Measurements from ENCODE around the gene NTN3. TPM values are rescaled to one million over a fixed set of nuclear protein-coding genes. Genes with fewer than 3 reads are reported as not detected.
"Not testable (repeated sequence)": the region's sequence is repeated elsewhere in the genome, so short reads cannot be mapped to it uniquely, and the experiment has no call there.

The NTN3 gene
- total RNA-seq, 2 donors from 2014 or later, result not detected

DNA sequence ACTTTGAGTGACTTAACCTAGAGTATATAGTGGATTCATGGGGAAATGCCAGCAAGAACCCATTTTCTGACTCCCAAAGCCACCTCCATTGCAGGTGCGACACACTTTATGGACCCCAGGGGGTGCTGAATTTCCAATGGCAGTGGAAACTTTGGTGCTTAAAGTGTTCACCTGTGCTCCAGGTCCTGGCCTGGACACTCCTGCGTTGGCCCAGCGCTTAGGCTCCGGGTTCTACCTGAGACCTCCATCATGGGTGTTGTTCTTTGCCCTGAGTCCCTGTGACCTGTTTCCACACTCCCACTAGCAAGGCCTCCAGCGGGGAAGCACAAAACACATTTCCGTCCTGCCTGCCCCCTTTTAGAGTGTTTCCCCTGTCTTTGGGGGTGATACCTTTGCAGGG lies 38.8 kb upstream of the NTN3 start:
- DNase-seq (ENCODE audit: low spot score) (no peak), ATAC-seq (no peak)
- H3K36me3 Mint-ChIP-seq, result no peaks in the 10 kb centered on the region

GRCh38 chr16:2432801-2433505 lies 38.1 kb upstream of the NTN3 start:
- no peaks in the 10 kb centered on the region for H3K9me3 Mint-ChIP-seq
- no peaks in the 10 kb centered on the region for H3K27me3 Mint-ChIP-seq
- no peaks in the 10 kb centered on the region for H3K36me3 Mint-ChIP-seq
- H3K4me1 Mint-ChIP-seq (ENCODE audit: low read depth in 2 of 2), result peaks cover 23 to 27% of the 10 kb centered on the region in 2 donors
- DNase-seq (ENCODE audit: low spot score) (no peak), ATAC-seq (no peak)
- H3K4me3 Mint-ChIP-seq, result no peak overlapping the region
- no peak overlapping the region for H3K27ac Mint-ChIP-seq

More for the DNA sequence above, 38.8 kb upstream of the NTN3 start:
- Mint-ChIP-seq H3K4me1 (ENCODE audit: low read depth in 2 of 2) (peaks cover 26 to 28% of the 10 kb centered on the region in 2 donors), H3K4me3 (no peak overlapping the region), H3K9me3 (no peaks in the 10 kb centered on the region), H3K27ac (no peak overlapping the region), H3K27me3 (no peaks in the 10 kb centered on the region)

DNA sequence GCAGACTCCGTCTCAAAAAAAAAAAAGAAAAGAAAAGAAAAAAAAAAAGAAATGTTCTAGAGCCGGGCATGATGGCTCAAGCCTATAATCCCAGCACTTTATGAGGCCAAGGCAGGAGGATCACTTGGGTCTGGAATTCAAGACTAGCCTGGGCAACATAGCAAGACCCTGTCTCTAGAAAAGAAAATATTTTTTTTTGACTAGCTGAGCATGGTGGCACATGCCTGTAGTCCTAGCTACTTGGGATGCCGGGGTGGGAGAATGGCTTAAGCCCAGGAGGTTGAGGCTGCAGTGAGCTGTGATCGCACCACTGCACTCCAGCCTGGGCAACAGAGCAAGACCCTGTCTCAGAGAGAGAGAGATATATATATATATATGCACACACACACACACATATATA lies 35.9 kb upstream of the NTN3 start:
- peaks cover 15 to 25% of the 10 kb centered on the region in 2 donors for H3K4me1 Mint-ChIP-seq (ENCODE audit: low read depth in 2 of 2)
- H3K4me3 Mint-ChIP-seq; ATAC-seq; H3K27me3 Mint-ChIP-seq; H3K9me3 Mint-ChIP-seq; DNase-seq (ENCODE audit: low spot score); H3K27ac Mint-ChIP-seq; H3K36me3 Mint-ChIP-seq: not testable (repeated sequence)

DNA sequence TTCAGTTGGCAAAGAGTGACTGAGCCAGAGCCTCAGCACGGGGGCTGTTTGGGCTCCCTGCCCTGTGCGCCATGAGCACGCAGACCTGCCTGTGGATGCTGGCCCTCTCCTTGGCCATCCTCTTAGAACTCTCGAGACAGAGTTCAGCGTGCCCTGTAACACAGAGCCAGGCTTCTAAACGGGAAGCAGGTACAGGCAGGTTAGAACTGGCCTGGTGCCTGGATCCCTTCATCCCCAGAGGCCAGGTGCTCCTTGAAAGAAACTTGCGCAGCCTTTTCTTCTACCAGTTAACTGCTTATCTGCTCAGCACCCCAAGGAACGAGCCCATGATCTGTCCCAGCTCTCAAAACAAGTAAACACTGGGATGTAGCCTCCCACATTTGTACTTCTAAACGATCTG lies 35.0 kb upstream of the NTN3 start:
- Mint-ChIP-seq H3K9me3 (no peaks in the 10 kb centered on the region), H3K27me3 (no peaks in the 10 kb centered on the region), H3K27ac (no peak overlapping the region), H3K4me3 (no peak overlapping the region), H3K4me1 (ENCODE audit: low read depth in 2 of 2) (peaks cover 7 to 18% of the 10 kb centered on the region in 2 donors), H3K36me3 (no peaks in the 10 kb centered on the region)
- DNase-seq (ENCODE audit: low spot score) (no peak), ATAC-seq (no peak)

GRCh38 chr16:2437032-2437790 lies 33.9 kb upstream of the NTN3 start:
- Mint-ChIP-seq H3K27ac (peak overlapping the region in 1 of 2 donors; percentile 36), H3K9me3 (no peaks in the 10 kb centered on the region), H3K4me1 (ENCODE audit: low read depth in 2 of 2) (peaks cover 7 to 18% of the 10 kb centered on the region in 2 donors), H3K4me3 (peak overlapping the region; percentile 7), H3K27me3 (no peaks in the 10 kb centered on the region), H3K36me3 (no peaks in the 10 kb centered on the region)
- ATAC-seq, result no peak
- no peak for DNase-seq (ENCODE audit: low spot score)

DNA sequence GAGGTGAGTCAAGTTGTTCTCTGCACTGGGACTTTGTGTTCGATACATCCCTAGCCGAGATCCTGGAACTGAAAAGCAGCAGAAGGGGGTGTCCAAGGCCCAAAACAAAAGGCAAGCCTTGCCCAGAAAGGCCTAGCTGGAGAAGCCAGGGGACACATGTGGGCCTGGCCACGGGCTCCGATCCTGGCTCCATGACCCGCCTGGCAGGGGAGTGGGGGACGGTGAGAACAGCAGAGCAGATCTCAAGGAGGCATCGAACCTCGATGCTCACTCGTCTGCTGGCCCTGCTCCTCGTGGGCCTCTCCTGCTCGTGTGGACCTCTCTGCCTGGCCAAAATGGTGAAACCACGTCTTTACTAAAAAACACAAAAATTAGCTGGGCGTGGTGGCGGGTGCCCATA lies 33.0 kb upstream of the NTN3 start:
- H3K27me3 Mint-ChIP-seq, result no peaks in the 10 kb centered on the region
- peaks cover 7 to 16% of the 10 kb centered on the region in 2 donors for H3K4me1 Mint-ChIP-seq (ENCODE audit: low read depth in 2 of 2)
- H3K27ac Mint-ChIP-seq, result no peak overlapping the region
- no peaks in the 10 kb centered on the region for H3K36me3 Mint-ChIP-seq
- H3K4me3 Mint-ChIP-seq, result no peak overlapping the region
- no peaks in the 10 kb centered on the region for H3K9me3 Mint-ChIP-seq
- DNase-seq (ENCODE audit: low spot score) (no peak), ATAC-seq (no peak)

GRCh38 chr16:2439598-2439997 lies 31.5 kb upstream of the NTN3 start:
- no peaks in the 10 kb centered on the region for H3K9me3 Mint-ChIP-seq
- no peaks in the 10 kb centered on the region for H3K36me3 Mint-ChIP-seq
- DNase-seq (ENCODE audit: low spot score) (no peak), ATAC-seq (no peak)
- H3K27ac Mint-ChIP-seq, result peak overlapping the region in 1 of 2 donors; percentile 76
- H3K4me1 Mint-ChIP-seq (ENCODE audit: low read depth in 2 of 2), result peaks cover 7 to 14% of the 10 kb centered on the region in 2 donors
- no peak overlapping the region for H3K4me3 Mint-ChIP-seq
- H3K27me3 Mint-ChIP-seq, result no peaks in the 10 kb centered on the region

GRCh38 chr16:2441143-2441804 lies 29.8 kb upstream of the NTN3 start:
- not testable (repeated sequence) for H3K9me3 Mint-ChIP-seq; ATAC-seq; H3K36me3 Mint-ChIP-seq; DNase-seq (ENCODE audit: low spot score); H3K4me3 Mint-ChIP-seq; H3K27ac Mint-ChIP-seq; H3K27me3 Mint-ChIP-seq
- H3K4me1 Mint-ChIP-seq (ENCODE audit: low read depth in 2 of 2), result peaks cover 7 to 14% of the 10 kb centered on the region in 2 donors

DNA sequence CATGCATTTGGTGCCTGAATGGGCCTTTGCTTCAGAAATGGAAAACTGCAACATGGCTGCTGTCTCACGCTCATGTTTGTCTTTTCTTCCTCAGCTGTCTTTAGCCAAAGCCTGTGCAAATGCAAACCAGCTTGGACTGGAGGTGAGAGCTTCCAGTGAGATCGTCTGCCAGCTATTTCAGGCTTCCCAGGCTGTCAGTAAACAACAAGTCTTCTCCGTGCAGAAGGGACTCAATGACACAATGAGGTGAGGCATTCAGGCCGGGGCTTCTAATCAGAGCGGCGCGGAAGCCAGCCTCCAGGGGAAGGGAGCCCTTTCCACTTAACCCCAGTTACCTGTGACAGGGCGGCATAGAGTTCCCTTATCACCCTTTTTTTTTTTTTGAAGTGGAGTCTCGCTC lies 27.5 kb upstream of the NTN3 start:
- H3K27ac Mint-ChIP-seq, result no peak overlapping the region
- no peaks in the 10 kb centered on the region for H3K9me3 Mint-ChIP-seq
- no peaks in the 10 kb centered on the region for H3K27me3 Mint-ChIP-seq
- ATAC-seq (no peak), DNase-seq (ENCODE audit: low spot score) (no peak)
- peaks cover 8% of the 10 kb centered on the region for H3K36me3 Mint-ChIP-seq
- no peak overlapping the region for H3K4me3 Mint-ChIP-seq
- H3K4me1 Mint-ChIP-seq (ENCODE audit: low read depth in 2 of 2), result peaks cover 4 to 6% of the 10 kb centered on the region in 2 donors

- Mint-ChIP-seq H3K4me3 (no peak overlapping the region), H3K36me3 (peaks cover 8% of the 10 kb centered on the region), H3K27ac (no peak overlapping the region), H3K9me3 (no peaks in the 10 kb centered on the region), H3K27me3 (no peaks in the 10 kb centered on the region), H3K4me1 (ENCODE audit: low read depth in 2 of 2) (no peaks in the 10 kb centered on the region)
- ATAC-seq (no peak), DNase-seq (ENCODE audit: low spot score) (no peak)
Measured at GRCh38 chr16:2447920-2448583, 23.0 kb upstream of the NTN3 start.

DNA sequence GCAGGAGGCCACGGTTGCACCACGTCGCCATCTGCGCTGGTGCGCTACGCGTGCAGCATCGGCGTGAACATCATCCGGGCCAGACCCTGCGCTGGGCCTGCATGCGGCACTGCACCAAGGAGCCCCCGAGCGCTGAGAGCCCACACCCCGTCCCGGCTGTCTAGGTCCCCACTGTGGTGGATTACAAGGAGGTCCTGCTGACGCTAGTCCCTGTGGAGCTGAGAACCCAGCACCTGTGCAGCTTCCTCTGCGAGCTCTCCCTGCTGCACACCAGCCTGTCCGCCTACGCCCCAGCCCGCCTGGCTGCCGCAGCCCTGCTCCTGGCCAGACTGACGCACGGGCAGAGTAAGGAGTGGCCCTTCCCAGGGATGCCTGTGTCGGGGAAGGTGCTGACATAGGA lies 22.0 kb upstream of the NTN3 start:
- Mint-ChIP-seq H3K4me1 (ENCODE audit: low read depth in 2 of 2) (no peaks in the 10 kb centered on the region), H3K9me3 (no peaks in the 10 kb centered on the region), H3K27me3 (no peaks in the 10 kb centered on the region), H3K4me3 (no peak overlapping the region), H3K36me3 (peaks cover 8% of the 10 kb centered on the region), H3K27ac (no peak overlapping the region)
- DNase-seq (ENCODE audit: low spot score) (no peak), ATAC-seq (no peak)

- ATAC-seq, result no peak
- Mint-ChIP-seq H3K36me3 (peaks cover 8% of the 10 kb centered on the region), H3K9me3 (no peaks in the 10 kb centered on the region), H3K4me1 (ENCODE audit: low read depth in 2 of 2) (no peaks in the 10 kb centered on the region), H3K27me3 (no peaks in the 10 kb centered on the region), H3K27ac (no peak overlapping the region), H3K4me3 (no peak overlapping the region)
- no peak for DNase-seq (ENCODE audit: low spot score)
Measured at GRCh38 chr16:2450535-2450934, 20.6 kb upstream of the NTN3 start.

GRCh38 chr16:2450975-2451381 lies 20.1 kb upstream of the NTN3 start:
- DNase-seq (ENCODE audit: low spot score) (no peak), ATAC-seq (peak in 1 of 2 donors; percentile 17)
- H3K36me3 Mint-ChIP-seq, result peaks cover 8% of the 10 kb centered on the region
- no peak overlapping the region for H3K4me3 Mint-ChIP-seq
- H3K27ac Mint-ChIP-seq, result no peak overlapping the region
- H3K9me3 Mint-ChIP-seq, result no peaks in the 10 kb centered on the region
- H3K4me1 Mint-ChIP-seq (ENCODE audit: low read depth in 2 of 2), result no peaks in the 10 kb centered on the region
- no peaks in the 10 kb centered on the region for H3K27me3 Mint-ChIP-seq

All from natural killer cell treated with Interleukin-12 subunit alpha and Interleukin-12 subunit beta and Interleukin-15 and Interleukin-18, amount 100 ng/mL, for 72 hours (primary cell).